ENCODE data around the gene GTF3C2. TPM values are rescaled to one million over a fixed set of nuclear protein-coding genes. Genes with fewer than 3 reads are reported as not detected.

GTF3C2 gene
- total RNA-seq, 1 donor from 2014 or later, result 61.3 TPM

DNA sequence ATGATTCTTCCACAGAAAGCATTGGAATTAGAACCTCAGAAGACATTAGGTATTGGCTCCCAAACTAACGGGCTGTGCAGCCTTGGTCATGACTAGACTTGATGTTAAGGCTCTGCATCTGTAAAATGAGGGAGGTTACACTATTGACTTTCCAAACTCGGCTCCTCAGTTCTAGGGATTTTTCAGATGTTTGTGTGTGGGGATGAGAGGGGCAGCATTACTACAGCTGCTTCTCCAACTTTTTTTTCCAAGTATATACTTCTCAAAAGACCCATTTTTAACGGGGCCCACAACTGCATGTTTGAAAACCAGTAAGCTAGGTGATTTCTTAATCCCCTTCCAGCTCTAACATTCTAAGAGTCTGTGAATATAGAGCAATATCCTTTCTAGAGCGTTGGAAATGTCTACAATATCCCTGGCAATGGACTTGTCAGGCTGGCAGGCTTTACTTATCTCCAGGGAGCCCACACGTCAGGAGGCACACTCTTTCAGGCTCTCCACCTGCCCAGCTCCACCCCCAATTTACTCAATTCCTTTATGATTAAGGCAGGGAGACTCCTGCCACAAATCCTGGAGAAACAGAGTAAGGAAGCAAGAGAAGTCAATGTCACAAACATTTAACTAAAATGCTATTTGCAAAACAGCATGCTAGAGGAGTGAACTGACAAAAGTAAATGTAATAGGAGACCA is 32.8 kb downstream of the GTF3C2 start:
- H3K4me2 ChIP-seq (ENCODE audit: low read length), result peak overlapping the region; percentile 97
- no peaks in the 10 kb centered on the region for H3K9me3 ChIP-seq (ENCODE audit: insufficient read depth, low read depth, low read length)
- Mint-ChIP-seq H3K27me3 (ENCODE audit: low read depth, unreplicated experiment) (no peaks in the 10 kb centered on the region), H3K4me3 (ENCODE audit: unreplicated experiment) (peak overlapping the region; percentile 92), H3K27ac (ENCODE audit: unreplicated experiment) (peak overlapping the region; percentile 98), H3K4me1 (ENCODE audit: low read depth, unreplicated experiment) (peaks cover 16% of the 10 kb centered on the region), H3K36me3 (ENCODE audit: low read depth, unreplicated experiment) (peaks cover 18% of the 10 kb centered on the region), H3K9me3 (ENCODE audit: unreplicated experiment) (no peaks in the 10 kb centered on the region)
- H3K4me3 ChIP-seq (ENCODE audit: insufficient read depth, low read depth, low read length), result peak overlapping the region; percentile 94
- H3K27ac ChIP-seq (ENCODE audit: low read depth, low read length), result peak overlapping the region; percentile 96
- peaks cover 26% of the 10 kb centered on the region for H3K4me1 ChIP-seq (ENCODE audit: insufficient read depth, low read length)
- peak overlapping the region; percentile 76 for H2AFZ ChIP-seq (ENCODE audit: low read depth, low read length)
- H4K20me1 ChIP-seq (ENCODE audit: insufficient read depth, low read length), result peaks cover 4% of the 10 kb centered on the region
- no peaks in the 10 kb centered on the region for H3K27me3 ChIP-seq (ENCODE audit: insufficient read depth, low read length)
- peak overlapping the region; percentile 99 for H3K9ac ChIP-seq (ENCODE audit: low read length)
- H3K79me2 ChIP-seq (ENCODE audit: insufficient read depth, low read length), result peaks cover 16% of the 10 kb centered on the region
- TF ChIP-seq EZH2 (IDR thresholded peaks at IDR 0.05; ENCODE audit: insufficient read depth, low read length), result no peak
- no peak for TF ChIP-seq CTCF (IDR thresholded peaks at IDR 0.05; ENCODE audit: insufficient read depth, low read depth, low read length)
- H3K36me3 ChIP-seq (ENCODE audit: insufficient read depth, low read length), result peaks cover 19% of the 10 kb centered on the region
- DNase-seq (ENCODE audit: low read depth) (no peak), FAIRE-seq (no peak)

DNA sequence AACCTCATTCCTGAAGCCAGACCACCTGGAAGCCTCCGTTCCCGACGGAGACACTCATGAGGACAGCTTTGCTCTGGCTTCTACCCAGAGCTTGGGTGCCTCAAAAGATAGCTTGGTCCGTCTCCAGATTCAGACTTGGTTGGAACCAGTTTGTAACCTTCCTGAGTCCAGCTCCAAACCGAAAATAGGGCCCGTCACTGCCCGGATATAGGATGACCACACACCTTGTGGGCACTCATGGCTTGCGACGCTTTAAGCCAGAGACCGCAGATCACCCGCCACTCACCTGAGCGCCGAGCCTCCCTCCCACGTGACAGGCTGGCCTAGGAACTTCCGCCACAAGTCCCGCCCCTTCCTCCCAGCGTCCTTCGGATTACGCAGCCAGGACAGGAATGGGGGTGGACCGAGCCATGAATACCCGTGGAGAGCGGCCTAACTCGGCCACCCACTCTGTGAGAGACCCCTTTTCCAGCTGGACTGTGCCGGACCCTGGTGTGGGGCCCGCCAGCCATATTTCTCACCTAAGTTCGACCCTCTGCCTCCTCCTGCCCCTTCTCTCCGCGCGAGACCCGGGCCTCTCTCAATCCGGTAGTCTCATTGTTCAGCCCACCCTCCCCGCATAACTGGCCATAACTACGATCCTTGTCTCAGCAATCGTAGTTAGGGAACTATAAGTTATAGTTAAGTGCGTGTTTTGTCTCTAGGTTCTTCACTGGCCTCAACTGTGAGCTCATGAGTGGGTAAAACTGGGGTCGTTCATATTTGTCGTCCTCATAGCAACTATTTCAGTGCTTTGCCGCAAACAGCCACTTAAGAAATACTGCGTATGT is 33.6 kb downstream of the GTF3C2 start, which contains the start of gene MPV17:
MPV17 (minus strand) TSS at position 332 of the 830 bp plus-strand sequence. CDS start 580 bp downstream, outside the sequence.
- H2AFZ ChIP-seq (ENCODE audit: low read depth, low read length), result peak within 1 kb of the TSS; percentile 76
- Mint-ChIP-seq H3K4me1 (ENCODE audit: low read depth, unreplicated experiment) (peaks cover 16% of the 10 kb centered on the region), H3K36me3 (ENCODE audit: low read depth, unreplicated experiment) (peaks cover 12% of the 10 kb centered on the region), H3K27me3 (ENCODE audit: low read depth, unreplicated experiment) (no peaks in the 10 kb centered on the region), H3K9me3 (ENCODE audit: unreplicated experiment) (no peaks in the 10 kb centered on the region), H3K27ac (ENCODE audit: unreplicated experiment) (peak within 1 kb of the TSS; percentile 98), H3K4me3 (ENCODE audit: unreplicated experiment) (peak within 1 kb of the TSS; percentile 92)
- H3K27me3 ChIP-seq (ENCODE audit: insufficient read depth, low read length), result no peaks in the 10 kb centered on the region
- H3K9me3 ChIP-seq (ENCODE audit: insufficient read depth, low read depth, low read length), result no peaks in the 10 kb centered on the region
- H3K4me1 ChIP-seq (ENCODE audit: insufficient read depth, low read length), result peaks cover 26% of the 10 kb centered on the region
- H3K27ac ChIP-seq (ENCODE audit: low read depth, low read length), result peak within 1 kb of the TSS; percentile 96
- H3K9ac ChIP-seq (ENCODE audit: low read length), result peak within 1 kb of the TSS; percentile 99
- FAIRE-seq (no peak), DNase-seq (ENCODE audit: low read depth) (peak; percentile 88)
- H3K4me2 ChIP-seq (ENCODE audit: low read length), result peak within 1 kb of the TSS; percentile 97
- peaks cover 16% of the 10 kb centered on the region for H3K79me2 ChIP-seq (ENCODE audit: insufficient read depth, low read length)
- peak within 1 kb of the TSS; percentile 94 for H3K4me3 ChIP-seq (ENCODE audit: insufficient read depth, low read depth, low read length)
- TF ChIP-seq EZH2 (IDR thresholded peaks at IDR 0.05; ENCODE audit: insufficient read depth, low read length), result no peak
- no peak for TF ChIP-seq CTCF (IDR thresholded peaks at IDR 0.05; ENCODE audit: insufficient read depth, low read depth, low read length)
- H3K36me3 ChIP-seq (ENCODE audit: insufficient read depth, low read length), result peaks cover 12% of the 10 kb centered on the region
- peaks cover 4% of the 10 kb centered on the region for H4K20me1 ChIP-seq (ENCODE audit: insufficient read depth, low read length)
